GM19240 (cell line): Measurements from ENCODE around the gene PBOV1.
"Not testable (repeated sequence)": the region's sequence is repeated elsewhere in the genome, so short reads cannot be mapped to it uniquely, and the experiment has no call there.

Experiments
- DNase-seq: peaks from one replicate; pipeline ENCODE4 v3.0.0; 2011; ENCODE audit warnings: low spot score; ENCODE audit not compliant: insufficient read length

The PBOV1 gene

GRCh38 chr6:138238368-138238767 is 20.1 kb upstream of the PBOV1 start:
- DNase-seq, result no peak

GRCh38 chr6:138237463-138237862 is 19.2 kb upstream of the PBOV1 start:
- DNase-seq, result no peak

- DNase-seq, result no peak
These were observed 17.4 kb upstream of the PBOV1 start for GRCh38 chr6:138235693-138236092.

- DNase-seq, result no peak
These were observed 16.9 kb upstream of the PBOV1 start for GRCh38 chr6:138235205-138235604.

GRCh38 chr6:138234363-138234762 is 16.1 kb upstream of the PBOV1 start:
- DNase-seq, result no peak

- DNase-seq, result no peak
These were observed 13.1 kb upstream of the PBOV1 start for GRCh38 chr6:138231381-138231886.

- no peak for DNase-seq
These were observed 12.6 kb upstream of the PBOV1 start for GRCh38 chr6:138230759-138231380.

- no peak for DNase-seq
These were observed 11.9 kb upstream of the PBOV1 start for GRCh38 chr6:138230221-138230620.

- no peak for DNase-seq
These were observed 11.4 kb upstream of the PBOV1 start for GRCh38 chr6:138229663-138230179.

GRCh38 chr6:138229072-138229471 is 10.8 kb upstream of the PBOV1 start:
- no peak for DNase-seq

- DNase-seq, result no peak
These were observed 9.1 kb upstream of the PBOV1 start for GRCh38 chr6:138227316-138227781.

GRCh38 chr6:138226700-138227315 is 8.5 kb upstream of the PBOV1 start:
- no peak for DNase-seq

- no peak for DNase-seq
These were observed 7.7 kb upstream of the PBOV1 start for GRCh38 chr6:138225953-138226352.

- no peak for DNase-seq
These were observed 4.7 kb upstream of the PBOV1 start for GRCh38 chr6:138222901-138223546.

GRCh38 chr6:138219901-138220300 is 1.6 kb upstream of the PBOV1 start:
- no peak for DNase-seq

- DNase-seq, result no peak
These were observed 1.1 kb upstream of the PBOV1 start for GRCh38 chr6:138219398-138219797.

- DNase-seq, result no peak
These were observed 3.1 kb downstream of the PBOV1 start for GRCh38 chr6:138215093-138215782.

GRCh38 chr6:138212530-138212929 is 5.8 kb downstream of the PBOV1 start:
- DNase-seq, result not testable (repeated sequence)

GRCh38 chr6:138211601-138212000 is 6.7 kb downstream of the PBOV1 start:
- no peak for DNase-seq

GRCh38 chr6:138211048-138211581 is 7.2 kb downstream of the PBOV1 start:
- no peak for DNase-seq

GRCh38 chr6:138206862-138207261 is 11.4 kb downstream of the PBOV1 start:
- DNase-seq, result no peak
